SK-MEL-5 (cell line): ENCODE results near the gene SLC5A10. TPM values are rescaled to one million over a fixed set of nuclear protein-coding genes. Genes with fewer than 3 reads are reported as not detected.
"Not testable (repeated sequence)": the region's sequence is repeated elsewhere in the genome, so short reads cannot be mapped to it uniquely, and the experiment has no call there.

ENCODE experiments used
- DNase-seq: peaks from one replicate; pipeline ENCODE4 v3.0.0-alpha.2; 2016; ENCODE audit warnings: low read depth, low spot score
- in situ Hi-C: cut with HindIII; loops from 2 replicates; pipeline ENCODE4 v1.10.0; 2016; ENCODE audit warnings: low sequenced_read_pairs, high pct_unique_total_duplicates, low pct_unique_long_range_greater_than_20kb
- total RNA-seq: library from RNA; depleted of rRNA; stranded (reverse); fragments of >200 nt; shearing (Covaris generic); gene quantifications from 2 replicates; pipeline ENCODE4 v1.2.3, GENCODE V29; 2014

The SLC5A10 gene
- total RNA-seq, 1 experiment from 2014 or later, result 0.11 TPM

DNA sequence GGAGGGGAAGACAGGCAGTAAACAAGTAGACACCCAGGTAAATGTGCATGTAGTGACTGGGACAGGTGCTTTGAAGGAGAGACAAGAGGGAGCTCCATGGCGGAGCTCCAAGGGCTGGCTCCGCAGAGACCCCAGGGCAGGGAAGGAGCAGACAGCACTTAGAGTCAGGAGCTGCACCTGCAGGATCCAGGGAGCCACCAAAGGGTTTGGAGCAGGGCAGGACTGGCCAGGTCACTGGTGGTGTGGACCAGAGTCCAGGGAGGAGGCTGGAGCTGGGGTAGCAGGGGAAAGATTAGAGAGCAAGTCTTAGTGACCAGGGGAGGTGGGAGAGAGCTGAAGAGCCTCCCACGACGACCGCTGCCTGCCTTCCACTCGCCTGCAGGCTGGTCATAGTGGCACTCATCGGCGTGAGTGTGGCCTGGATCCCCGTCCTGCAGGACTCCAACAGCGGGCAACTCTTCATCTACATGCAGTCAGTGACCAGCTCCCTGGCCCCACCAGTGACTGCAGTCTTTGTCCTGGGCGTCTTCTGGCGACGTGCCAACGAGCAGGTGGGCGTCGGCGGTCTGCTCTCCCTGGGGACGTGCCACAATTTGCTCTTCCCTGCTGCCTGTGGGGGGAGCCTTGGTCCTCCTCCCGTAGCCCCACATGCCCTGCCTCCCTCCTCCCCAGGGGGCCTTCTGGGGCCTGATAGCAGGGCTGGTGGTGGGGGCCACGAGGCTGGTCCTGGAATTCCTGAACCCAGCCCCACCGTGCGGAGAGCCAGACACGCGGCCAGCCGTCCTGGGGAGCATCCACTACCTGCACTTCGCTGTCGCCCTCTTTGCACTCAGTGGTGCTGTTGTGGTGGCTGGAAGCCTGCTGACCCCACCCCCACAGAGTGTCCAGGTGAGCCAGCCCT lies 67.3 kb downstream of the SLC5A10 start:
- in situ Hi-C loops, result no loop called here
- no peak for DNase-seq

DNA sequence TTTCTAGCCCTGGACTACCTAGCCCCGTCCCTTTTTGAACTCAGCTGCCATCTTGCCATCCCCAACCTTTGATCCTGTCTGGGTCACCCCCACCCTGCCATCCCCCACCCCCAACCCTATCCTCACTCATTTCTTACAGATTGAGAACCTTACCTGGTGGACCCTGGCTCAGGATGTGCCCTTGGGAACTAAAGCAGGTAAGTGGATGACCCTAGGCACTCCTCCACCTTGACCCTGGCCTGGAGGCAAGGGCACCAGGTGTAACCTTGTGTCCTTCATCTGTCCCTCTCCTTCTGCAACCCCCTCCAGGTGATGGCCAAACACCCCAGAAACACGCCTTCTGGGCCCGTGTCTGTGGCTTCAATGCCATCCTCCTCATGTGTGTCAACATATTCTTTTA lies 68.1 kb downstream of the SLC5A10 start:
- no peak for DNase-seq
- in situ Hi-C loops, result no loop called here

DNA sequence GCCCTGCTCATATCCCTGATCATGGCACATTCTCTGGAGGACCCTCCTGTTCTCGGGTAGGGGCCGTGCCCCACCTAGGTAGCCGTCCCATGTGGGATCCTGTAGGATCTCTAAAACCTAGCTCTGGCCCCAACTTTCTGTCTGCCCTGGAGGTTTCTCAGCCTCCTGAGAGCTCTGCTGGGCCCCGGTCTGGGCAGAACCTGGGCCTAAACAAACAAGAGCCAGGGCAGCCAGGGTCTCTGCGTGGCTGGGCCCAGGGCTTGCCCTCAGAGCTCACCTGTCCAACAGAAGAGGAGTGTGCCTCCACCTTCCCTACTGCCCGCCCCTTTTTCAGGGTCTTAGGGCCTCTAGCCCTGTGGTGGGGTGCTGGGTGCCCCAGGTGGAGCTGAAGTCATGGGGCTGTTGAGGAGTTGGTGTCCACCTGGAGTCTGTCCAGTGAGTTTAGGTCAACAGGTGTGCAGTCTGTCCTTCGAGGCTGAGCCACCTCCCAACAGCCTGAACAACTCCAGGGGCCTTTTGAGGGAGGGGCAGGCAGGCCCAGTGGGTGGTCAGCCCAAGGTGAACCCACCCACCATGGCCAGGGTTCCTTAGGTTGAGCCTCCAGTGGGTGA lies 69.2 kb downstream of the SLC5A10 start:
- DNase-seq, in situ Hi-C loops: not testable (repeated sequence)

DNA sequence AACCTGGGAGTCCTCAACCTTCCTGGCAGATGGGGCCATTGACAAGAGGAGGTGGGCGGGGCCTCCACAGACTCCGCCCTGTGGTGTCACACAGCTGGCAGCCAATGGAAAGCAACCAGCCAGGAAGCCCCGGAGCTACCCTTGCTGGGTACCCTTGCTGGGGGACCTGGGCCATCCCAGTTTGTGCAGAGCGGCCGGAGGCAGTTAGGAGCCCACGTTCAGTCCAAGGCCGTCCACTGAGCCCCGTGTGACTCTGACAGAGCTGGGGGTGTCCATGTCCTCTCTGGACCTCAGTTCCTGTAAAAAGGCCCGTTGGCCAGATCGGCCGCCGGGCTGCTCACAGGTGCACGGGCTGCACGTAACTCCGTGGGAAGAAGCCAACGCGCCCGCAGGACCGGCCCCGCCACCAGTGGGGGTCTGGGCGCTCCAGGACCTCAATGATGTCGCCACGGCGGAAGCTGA lies 69.7 kb downstream of the SLC5A10 start:
- in situ Hi-C loops, result no loop called here
- peak; percentile 23 for DNase-seq

DNA sequence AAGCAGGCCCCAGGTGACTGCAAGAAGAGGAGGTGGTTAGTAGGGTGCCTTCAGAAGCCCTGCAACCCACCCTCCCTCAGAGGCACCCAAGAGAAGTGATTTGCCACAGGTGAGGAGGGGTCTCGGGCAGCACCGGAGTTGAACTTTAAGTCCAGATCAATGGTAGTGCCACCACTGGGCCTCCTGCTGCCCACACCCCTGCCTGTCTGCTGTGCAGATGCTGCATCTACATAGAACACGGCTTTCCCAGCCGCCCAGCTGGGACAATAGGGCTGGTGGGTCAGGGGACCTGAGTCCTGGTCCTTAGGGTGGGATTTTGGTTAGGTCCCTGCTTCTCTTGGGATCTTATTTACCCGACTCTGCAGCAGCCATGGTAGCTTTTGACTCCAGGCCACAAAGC lies 70.2 kb downstream of the SLC5A10 start:
- in situ Hi-C loops, result no loop called here
- DNase-seq, result no peak

DNA sequence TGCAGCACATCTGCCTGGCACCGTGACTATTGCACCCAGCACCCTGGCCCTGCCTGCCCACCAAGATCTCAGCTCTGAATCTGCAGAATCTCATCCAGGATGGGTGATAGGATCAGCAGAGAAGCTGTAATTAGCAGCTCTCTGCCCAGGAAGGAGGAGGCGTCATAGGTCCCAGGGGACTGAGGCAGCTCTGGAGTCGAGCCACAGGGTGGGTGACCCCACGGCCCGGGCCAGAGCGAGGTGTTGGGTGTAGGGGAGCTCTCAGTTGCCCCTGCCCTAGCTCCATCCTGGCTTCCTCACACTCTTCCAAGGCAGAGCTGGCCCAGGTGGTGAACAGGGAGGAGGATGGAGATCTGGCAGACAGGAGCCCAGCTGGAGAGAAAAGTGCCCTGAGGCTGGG lies 70.8 kb downstream of the SLC5A10 start:
- no peak for DNase-seq
- in situ Hi-C loops, result no loop called here

DNA sequence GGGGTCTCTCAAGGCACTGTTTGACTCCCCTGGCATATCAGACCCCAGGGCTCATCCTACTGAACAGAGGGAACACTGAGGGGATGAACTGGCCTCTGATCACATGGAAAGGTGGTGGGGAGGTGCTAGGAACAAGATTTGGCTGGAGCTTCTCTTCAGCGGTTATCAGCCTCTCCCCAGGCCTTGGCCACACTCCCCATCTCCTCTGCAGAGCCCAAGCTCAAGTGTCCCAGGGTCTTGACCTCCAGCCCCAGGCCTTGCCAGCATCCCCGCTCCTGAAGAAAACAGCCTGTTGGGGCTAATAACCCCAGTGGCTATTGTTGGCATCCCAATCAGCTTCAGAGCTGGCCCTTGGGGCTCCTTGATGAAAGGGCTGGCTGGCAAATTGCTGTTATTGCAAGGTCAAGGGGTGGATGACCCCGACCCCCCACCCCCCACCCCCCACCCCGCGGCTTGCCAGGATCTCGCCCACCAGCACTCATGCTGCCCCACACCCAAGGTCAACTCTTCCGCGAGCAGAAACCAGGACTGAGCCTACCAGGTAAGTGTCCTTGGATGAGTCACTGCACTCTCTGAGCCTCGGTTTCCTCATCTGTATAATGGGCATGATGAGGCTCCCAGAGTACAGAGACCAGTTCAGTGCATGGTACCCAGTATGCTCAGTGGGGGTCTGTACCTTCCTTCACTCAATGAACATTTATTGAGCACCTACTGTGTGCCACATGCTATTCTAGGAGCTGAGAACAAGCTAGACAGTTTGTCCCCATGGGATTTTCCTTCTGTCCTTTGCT lies 71.4 kb downstream of the SLC5A10 start:
- in situ Hi-C loops, result no loop called here
- no peak for DNase-seq

DNA sequence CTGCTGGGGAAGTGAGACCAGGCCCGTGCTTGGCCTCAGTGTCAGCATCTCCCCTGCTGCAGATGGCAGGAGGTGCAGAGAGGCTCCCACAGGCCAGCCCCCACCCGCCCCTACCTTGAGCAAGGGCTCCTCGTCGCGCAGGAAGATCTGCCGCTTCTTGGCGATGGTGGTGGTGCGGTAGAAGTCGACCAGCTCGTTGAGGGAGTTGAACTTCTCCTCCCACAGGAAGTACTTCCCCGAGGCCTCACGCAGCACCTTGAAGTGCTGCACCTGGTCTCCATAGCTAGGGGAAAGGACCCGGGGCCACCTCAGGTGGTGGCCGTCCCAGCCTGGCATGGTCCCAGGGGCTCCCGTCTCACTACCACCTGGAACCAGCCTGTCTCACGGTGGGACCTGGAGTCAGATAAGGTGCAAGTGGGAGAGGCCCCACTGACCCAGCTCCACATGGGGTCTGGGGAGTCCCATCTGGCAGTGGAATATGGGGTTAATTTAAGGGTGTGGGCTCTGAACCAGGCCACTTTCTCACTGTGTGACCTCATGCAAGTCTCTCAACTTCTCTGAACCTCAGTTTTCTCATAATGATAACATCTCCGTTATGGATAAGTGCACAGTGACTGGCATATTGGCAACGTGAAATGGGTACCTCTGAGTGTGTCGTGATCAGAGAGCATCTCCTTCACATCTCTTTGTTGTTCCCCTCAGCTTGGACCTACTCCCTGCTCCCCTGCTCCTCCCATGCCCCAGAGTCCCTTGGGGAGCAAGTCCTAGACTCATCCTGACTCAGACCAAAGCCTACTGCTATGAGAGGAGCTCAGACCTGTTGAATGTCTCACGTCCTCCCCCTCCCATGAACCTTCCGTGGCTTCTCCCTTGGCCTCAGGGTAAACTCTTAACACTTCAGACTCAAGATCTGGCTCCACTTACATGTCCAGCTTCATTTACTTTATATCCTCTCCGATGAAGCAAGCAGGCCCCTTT lies 72.4 kb downstream of the SLC5A10 start:
- in situ Hi-C loops, result no loop called here
- DNase-seq, result no peak

DNA sequence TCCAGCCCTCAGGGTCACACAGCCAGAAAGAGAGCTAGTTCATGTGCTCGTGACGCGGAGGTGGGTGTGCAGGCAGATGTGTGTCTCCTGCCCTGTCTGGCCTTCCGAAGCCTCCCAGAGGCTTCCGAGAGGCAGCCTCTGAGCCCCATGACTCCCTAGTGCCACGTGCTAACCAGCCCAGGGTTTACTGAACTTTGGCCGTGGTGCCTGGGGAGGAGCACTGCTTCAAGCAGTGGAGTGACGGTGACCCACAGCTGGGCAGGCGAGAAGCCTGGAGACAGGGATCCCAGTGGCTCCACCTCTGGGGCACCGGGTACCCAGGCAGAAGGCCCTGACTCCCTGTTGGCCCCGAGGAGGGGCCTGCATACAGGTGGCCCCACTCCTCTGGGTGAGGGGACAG lies 76.7 kb downstream of the SLC5A10 start:
- in situ Hi-C loops, DNase-seq: not testable (repeated sequence)

DNA sequence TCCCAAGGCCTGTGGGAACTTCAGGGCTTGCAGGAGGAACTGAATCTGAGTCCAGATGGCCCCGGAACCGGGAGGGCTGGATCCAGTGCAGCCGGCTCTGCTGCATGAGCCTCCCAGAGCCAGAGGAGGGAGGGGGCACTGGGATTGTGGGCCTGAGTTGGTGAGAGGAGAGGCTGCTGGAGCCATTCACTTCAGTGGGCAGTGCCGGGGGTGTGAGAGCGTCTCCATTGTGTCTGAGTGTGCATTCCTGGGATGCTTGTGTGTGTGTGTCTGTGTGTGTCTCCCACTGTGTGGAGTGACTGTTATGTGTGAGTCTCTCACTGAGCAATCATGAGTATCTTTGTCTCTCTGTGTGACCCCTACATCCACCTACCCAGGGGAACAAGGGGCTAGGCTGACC lies 77.8 kb downstream of the SLC5A10 start:
- DNase-seq, in situ Hi-C loops: not testable (repeated sequence)

DNA sequence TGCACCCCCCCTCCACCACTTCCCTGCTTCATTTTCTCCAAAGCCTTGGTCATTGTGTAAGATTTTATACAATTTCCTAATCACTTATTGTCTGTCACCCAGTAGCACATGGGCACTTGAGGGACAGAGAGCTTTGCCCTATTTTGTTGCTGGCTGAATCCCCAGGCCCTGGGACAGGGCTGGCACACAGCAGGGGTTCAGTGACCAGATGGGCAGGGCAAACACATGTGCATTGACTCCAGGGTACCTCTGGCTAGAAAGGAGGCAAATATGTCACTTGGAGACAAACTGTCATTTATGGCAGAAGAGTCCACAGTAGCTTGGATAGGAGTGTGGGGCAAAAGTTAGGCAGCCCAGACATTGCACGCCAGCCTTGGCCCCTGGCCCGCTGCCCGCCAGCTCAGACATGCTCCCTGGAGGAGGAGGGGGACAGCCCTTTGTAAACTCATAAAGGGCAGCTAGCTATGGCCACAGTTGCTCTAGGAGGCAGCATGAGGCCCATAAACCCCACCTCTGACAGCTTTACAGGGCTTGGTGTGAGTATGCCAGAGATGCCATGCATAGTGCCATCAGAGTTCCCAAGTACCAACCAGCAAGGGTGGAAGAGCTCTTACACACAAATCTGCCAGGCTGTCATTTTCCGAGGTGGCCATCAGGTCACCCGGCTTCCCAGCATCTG lies 78.9 kb downstream of the SLC5A10 start:
- DNase-seq, in situ Hi-C loops: not testable (repeated sequence)

DNA sequence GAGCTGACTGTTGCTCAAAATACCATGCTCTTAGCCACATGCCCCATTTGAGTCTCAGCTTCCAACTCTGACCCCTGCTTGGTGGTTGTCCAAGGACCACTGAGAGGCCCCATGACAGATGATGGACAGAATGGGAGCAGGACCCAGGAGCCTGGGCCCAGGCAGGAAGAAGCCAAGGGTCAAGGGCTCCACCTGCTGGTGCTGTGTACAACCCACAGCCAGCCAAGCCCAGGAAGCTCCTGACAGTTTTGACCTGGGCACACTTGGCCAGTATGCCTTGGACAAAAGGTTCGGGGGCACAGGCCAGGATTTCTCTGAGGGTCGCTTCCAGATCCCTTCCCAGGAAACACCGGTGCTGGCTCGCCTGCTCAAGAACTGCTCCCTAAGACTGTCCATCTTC lies 79.8 kb downstream of the SLC5A10 start:
- in situ Hi-C loops, DNase-seq: not testable (repeated sequence)

DNA sequence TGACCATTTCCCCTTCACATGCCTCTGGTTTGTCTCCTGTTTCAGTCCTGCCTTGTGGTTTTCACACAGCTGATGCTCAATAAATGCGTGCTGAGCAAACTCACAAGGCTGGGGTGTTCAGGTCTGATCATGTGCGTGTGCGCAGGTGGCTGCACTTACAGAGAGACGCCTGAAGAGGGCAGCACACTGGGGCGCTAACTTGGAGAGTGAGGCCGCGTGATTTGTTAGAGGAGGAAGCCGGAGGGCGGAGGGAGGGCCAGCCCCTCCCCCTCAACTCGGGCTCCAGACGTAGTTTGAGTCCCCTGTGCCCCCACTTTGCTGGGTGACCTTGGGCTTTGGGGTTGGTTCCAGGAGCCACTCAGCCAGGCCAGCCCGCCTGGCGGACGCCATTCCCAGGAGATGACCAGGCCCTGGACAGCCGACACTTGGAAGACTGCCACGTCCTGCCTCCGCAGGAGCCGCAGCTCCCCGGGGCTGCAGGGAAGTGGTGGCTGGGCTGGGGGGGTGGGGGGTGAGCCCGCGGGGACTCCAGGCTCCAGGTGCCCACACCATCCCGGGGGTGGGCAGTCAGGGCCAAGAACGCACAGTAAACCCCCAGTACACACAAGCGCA lies 80.5 kb downstream of the SLC5A10 start:
- in situ Hi-C loops, DNase-seq: not testable (repeated sequence)

DNA sequence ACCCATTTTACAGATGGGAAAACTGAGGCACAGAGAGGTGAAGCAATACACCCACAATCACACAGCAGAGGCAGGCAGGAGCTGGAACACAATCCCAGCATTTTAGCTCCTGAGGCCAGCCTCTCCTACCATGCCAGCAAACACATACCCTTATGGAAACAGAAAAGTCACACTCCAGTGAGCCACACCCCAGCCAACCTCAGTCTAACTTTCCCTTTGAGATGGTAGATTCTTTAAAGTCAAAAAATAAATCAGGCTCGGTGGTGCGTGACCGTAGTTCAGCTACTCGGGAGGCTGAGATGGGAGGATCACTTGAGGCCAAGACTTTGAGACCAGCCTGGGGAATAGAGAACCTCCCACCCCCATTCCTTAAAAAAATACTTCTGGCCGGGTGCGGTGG lies 84.2 kb downstream of the SLC5A10 start:
- DNase-seq, in situ Hi-C loops: not testable (repeated sequence)

DNA sequence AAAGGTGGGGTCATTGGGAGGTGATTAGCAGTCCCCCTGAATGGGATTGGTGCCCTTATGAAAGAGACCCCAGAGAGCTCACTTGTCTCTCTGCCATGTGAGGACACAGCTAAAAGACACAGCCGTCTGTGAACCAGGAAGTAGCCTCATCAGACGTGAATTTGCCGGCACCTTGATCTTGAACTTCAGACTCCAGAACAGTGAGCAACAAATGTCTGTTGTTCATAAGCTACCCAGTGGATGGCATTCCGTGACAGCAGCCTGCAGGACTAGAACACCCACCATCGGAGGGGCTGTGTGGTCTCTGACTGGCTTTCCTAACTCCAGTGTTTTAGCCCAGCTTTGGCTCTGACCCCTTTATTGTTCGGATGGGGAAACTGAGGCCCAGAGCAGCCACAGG lies 85.6 kb downstream of the SLC5A10 start:
- in situ Hi-C loops, DNase-seq: not testable (repeated sequence)

DNA sequence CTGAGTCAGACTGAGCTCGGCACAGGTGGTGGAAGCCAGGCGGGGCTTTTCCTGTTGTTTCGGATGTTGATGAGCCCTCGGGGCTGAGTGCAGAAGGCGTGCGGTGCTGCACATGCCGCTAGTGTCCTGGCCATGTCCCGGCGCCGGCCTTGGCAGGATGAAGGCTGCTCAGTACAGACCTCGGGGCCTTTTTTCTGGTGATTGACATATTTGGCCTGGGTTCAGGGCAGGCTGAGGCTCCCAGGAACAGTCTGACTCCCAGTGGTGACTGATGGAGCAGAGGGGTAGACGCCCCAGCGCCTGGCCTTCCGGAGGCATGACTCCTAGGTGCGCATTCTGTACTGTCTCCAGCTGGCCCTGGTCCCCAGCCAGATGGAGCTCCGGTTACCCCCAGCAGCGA lies 86.0 kb downstream of the SLC5A10 start:
- DNase-seq, in situ Hi-C loops: not testable (repeated sequence)
